Neural crest cell (in vitro differentiated cells): ENCODE results near the gene CXCR4. TPM values are rescaled to one million over a fixed set of nuclear protein-coding genes. Genes with fewer than 3 reads are reported as not detected.
"Not testable (repeated sequence)": the region's sequence is repeated elsewhere in the genome, so short reads cannot be mapped to it uniquely, and the experiment has no call there.

Source experiments
- DNase-seq: peaks from one replicate; pipeline ENCODE4 v3.0.0; 2021; ENCODE audit warnings: low read depth, mixed read lengths, low spot score
- H3K27ac Mint-ChIP-seq: one replicate; pipeline ENCODE4 v1.8.0; 2021; ENCODE audit warnings: mild to moderate bottlenecking, mixed read lengths; ENCODE audit not compliant: unreplicated experiment
- H3K27me3 Mint-ChIP-seq: 2 replicates; pipeline ENCODE4 v1.8.0; 2021; ENCODE audit warnings: low read depth, mild to moderate bottlenecking, mixed read lengths
- H3K36me3 Mint-ChIP-seq: 2 replicates; pipeline ENCODE4 v1.8.0; 2021; ENCODE audit warnings: low read depth, mild to moderate bottlenecking, mixed read lengths
- H3K4me1 Mint-ChIP-seq: 2 replicates; pipeline ENCODE4 v1.8.0; 2021; ENCODE audit warnings: mixed read lengths
- H3K4me3 Mint-ChIP-seq: one replicate; pipeline ENCODE4 v1.8.0; 2021; ENCODE audit warnings: mild to moderate bottlenecking, mixed read lengths
- H3K9me3 Mint-ChIP-seq: 2 replicates; pipeline ENCODE4 v1.8.0; 2021; ENCODE audit warnings: mixed read lengths
- total RNA-seq: library from RNA; stranded (reverse); gene quantifications from 2 replicates; pipeline ENCODE4 v1.2.1, GENCODE V29; 2021
- TF ChIP-seq, protein P1 (sequence below): fragments of 200-600 bp; sonication (generic); conservative IDR thresholded peaks from 2 replicates; pipeline ENCODE4 v1.5.0; 2021; ENCODE audit warnings: antibody characterized with exemption, mild to moderate bottlenecking

Gene CXCR4
- total RNA-seq, 1 donor from 2014 or later, result 37.5 TPM

GRCh38 chr2:136106505-136106904 lies 11.4 kb downstream of the CXCR4 start:
- TF ChIP-seq, protein P1, sequence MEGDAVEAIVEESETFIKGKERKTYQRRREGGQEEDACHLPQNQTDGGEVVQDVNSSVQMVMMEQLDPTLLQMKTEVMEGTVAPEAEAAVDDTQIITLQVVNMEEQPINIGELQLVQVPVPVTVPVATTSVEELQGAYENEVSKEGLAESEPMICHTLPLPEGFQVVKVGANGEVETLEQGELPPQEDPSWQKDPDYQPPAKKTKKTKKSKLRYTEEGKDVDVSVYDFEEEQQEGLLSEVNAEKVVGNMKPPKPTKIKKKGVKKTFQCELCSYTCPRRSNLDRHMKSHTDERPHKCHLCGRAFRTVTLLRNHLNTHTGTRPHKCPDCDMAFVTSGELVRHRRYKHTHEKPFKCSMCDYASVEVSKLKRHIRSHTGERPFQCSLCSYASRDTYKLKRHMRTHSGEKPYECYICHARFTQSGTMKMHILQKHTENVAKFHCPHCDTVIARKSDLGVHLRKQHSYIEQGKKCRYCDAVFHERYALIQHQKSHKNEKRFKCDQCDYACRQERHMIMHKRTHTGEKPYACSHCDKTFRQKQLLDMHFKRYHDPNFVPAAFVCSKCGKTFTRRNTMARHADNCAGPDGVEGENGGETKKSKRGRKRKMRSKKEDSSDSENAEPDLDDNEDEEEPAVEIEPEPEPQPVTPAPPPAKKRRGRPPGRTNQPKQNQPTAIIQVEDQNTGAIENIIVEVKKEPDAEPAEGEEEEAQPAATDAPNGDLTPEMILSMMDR, result no peak
- H3K4me3 Mint-ChIP-seq, result no peak overlapping the region
- H3K36me3 Mint-ChIP-seq, result no peaks in the 10 kb centered on the region
- DNase-seq, result no peak
- no peaks in the 10 kb centered on the region for H3K9me3 Mint-ChIP-seq
- peaks cover 15% of the 10 kb centered on the region for H3K4me1 Mint-ChIP-seq
- no peak overlapping the region for H3K27ac Mint-ChIP-seq
- no peaks in the 10 kb centered on the region for H3K27me3 Mint-ChIP-seq

DNA sequence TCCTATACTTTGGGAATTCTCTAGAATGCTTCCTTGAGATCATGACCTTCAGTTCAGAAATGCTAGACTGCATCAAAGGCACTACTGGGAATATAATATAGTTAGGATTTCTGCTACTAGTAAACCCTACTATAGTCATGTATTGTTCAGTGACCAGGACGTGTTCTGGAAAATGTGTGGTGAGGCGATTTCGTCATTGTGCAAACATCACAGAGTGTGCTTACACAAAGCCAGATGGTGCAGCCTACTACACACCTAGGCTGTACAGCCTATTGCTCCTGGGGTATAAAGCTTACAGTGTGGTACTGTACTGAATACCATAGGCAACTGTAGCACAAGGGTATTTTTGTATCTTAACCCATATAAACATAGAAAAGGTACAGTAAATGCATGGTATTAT lies 13.0 kb downstream of the CXCR4 start:
- Mint-ChIP-seq H3K27ac (no peak overlapping the region), H3K4me1 (peaks cover 11% of the 10 kb centered on the region), H3K4me3 (no peak overlapping the region), H3K27me3 (no peaks in the 10 kb centered on the region), H3K9me3 (peaks cover 2% of the 10 kb centered on the region), H3K36me3 (no peaks in the 10 kb centered on the region)
- TF ChIP-seq, protein P1, result no peak
- DNase-seq, result no peak

DNA sequence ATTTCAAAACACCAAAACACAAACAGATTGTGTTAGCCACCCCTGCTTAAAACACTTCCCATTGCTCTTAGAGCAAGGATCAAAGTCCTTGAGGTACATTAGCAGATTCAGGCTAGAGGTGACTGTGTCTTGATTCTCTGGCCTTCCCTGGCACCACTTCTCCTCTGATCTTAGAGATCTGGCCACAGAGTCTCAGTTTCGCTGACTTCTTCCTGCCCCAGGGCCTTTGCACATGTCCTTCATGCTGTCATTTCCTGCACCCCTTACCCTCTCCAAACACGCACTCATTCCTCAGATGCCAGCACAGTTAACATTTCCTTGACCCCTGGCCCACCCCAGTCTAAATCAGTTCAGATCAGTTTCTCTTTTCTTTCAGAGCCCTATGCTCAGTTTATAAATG lies 16.9 kb downstream of the CXCR4 start:
- no peak overlapping the region for H3K4me3 Mint-ChIP-seq
- H3K27ac Mint-ChIP-seq, result no peak overlapping the region
- TF ChIP-seq, protein P1, result no peak
- no peak for DNase-seq
- H3K36me3 Mint-ChIP-seq, result no peaks in the 10 kb centered on the region
- no peaks in the 10 kb centered on the region for H3K27me3 Mint-ChIP-seq
- H3K9me3 Mint-ChIP-seq, result peaks cover 2% of the 10 kb centered on the region
- H3K4me1 Mint-ChIP-seq, result no peaks in the 10 kb centered on the region

DNA sequence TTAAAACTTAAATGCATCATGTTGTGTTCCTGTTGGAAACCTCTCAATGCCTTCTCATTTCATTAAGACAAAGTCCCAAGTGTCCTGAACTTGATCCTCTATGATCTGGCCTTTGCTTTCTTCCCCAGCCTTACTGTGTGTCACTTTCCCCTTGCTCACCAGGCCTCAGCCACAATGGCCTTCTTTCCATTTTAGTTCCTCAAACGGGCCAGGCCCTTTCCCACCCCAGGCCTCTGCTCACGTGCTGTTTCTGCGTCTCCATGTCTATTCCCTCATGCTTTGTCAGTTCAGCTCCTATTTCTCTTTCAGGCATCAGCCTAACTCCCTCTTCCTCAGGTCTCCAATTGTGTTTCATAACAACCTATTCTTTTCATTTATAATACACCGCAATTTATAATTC lies 19.5 kb downstream of the CXCR4 start:
- H3K27ac Mint-ChIP-seq, result no peak overlapping the region
- peaks cover 2% of the 10 kb centered on the region for H3K9me3 Mint-ChIP-seq
- H3K36me3 Mint-ChIP-seq, result no peaks in the 10 kb centered on the region
- no peak overlapping the region for H3K4me3 Mint-ChIP-seq
- peaks cover under 1% of the 10 kb centered on the region for H3K4me1 Mint-ChIP-seq
- TF ChIP-seq, protein P1, result no peak
- DNase-seq, result no peak
- H3K27me3 Mint-ChIP-seq, result no peaks in the 10 kb centered on the region

- H3K4me1 Mint-ChIP-seq, result peaks cover 10% of the 10 kb centered on the region
- TF ChIP-seq, protein P1, result no peak
- H3K36me3 Mint-ChIP-seq, result no peaks in the 10 kb centered on the region
- no peak overlapping the region for H3K4me3 Mint-ChIP-seq
- DNase-seq, result no peak
- H3K27me3 Mint-ChIP-seq, result no peaks in the 10 kb centered on the region
- peaks cover 2% of the 10 kb centered on the region for H3K9me3 Mint-ChIP-seq
- no peak overlapping the region for H3K27ac Mint-ChIP-seq
These were observed 24.4 kb downstream of the CXCR4 start for GRCh38 chr2:136093583-136093982.

- Mint-ChIP-seq H3K27ac (no peak overlapping the region), H3K4me3 (no peak overlapping the region), H3K27me3 (no peaks in the 10 kb centered on the region), H3K36me3 (no peaks in the 10 kb centered on the region), H3K9me3 (peaks cover 2% of the 10 kb centered on the region), H3K4me1 (peaks cover 10% of the 10 kb centered on the region)
- no peak for DNase-seq
- TF ChIP-seq, protein P1, result no peak
These were observed 26.1 kb downstream of the CXCR4 start for GRCh38 chr2:136091899-136092298.

DNA sequence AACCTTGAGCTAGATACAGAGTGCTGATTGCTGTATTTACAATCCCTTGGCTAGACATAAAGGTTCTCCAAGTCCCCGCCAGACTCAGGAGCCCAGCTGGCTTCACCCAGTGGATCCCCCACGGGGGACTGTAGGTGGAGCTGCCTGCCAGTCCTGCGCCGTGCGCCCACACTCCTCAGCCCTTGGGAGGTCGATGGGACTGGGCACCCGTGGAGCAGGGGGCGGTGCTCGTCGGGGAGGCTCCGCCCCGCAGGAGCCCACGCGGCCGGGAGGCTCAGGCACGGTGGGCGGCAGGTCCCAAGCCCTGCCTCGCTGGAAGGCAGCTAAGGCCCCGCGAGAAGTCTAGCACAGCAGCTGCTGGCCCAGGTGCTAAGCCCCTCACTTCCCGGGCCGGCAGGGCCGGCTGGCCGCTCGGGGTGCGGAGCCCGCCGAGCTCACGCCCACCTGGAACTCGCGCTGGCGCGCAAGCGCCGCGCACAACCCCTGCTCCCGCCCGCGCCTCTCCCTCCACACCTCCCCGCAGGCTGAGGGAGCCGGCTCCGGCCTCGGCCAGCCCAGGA lies 30.0 kb downstream of the CXCR4 start:
- not testable (repeated sequence) for H3K36me3 Mint-ChIP-seq, DNase-seq, H3K27ac Mint-ChIP-seq, H3K27me3 Mint-ChIP-seq, H3K4me3 Mint-ChIP-seq, H3K9me3 Mint-ChIP-seq
- peaks cover 21% of the 10 kb centered on the region for H3K4me1 Mint-ChIP-seq
